Stimulated activated CD8-positive, alpha-beta memory T cell treated with anti-CD3 and anti-CD28 coated beads, Interleukin-4, amount 100 ng/mL, for 4 hours (primary cell): ENCODE results near the gene HDHD2.

Experiments
- DNase-seq, 2 donors: peaks; one replicate each; pipeline ENCODE4 v3.0.0-alpha.2; 2020; ENCODE audit warnings: low read depth in 2 of 2, low spot score in 1 of 2

Gene HDHD2

GRCh38 chr18:47149457-47150028, 757 bp downstream of the HDHD2 start:
- DNase-seq, result no peak

GRCh38 chr18:47146206-47146605, 4.1 kb downstream of the HDHD2 start:
- DNase-seq, result no peak

GRCh38 chr18:47143899-47144485, 6.3 kb downstream of the HDHD2 start:
- DNase-seq, result no peak

GRCh38 chr18:47143153-47143552, 7.1 kb downstream of the HDHD2 start:
- DNase-seq, result no peak

DNA sequence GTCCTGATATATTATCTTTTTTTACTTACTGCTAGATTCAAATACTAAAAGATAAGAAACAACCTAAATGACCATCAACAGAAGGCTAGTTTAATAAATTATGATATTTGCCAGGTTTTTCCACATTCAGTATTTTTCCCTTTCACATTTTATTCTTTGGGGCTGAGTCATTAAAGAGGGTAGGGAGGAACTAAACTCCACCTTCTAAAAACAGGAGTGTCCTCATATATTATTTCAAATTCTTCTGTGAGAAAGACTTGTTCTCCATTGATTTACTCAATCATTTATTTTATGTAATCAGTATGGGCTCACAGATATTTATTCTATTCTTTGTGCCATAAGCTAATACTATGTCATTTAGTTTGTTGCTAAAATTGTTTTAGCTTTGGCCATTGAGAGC, 9.0 kb downstream of the HDHD2 start:
- no peak for DNase-seq

- DNase-seq, result no peak
These were observed 29.2 kb downstream of the HDHD2 start for GRCh38 chr18:47121146-47121545.

- no peak for DNase-seq
These were observed 29.9 kb downstream of the HDHD2 start for GRCh38 chr18:47120428-47120827.

GRCh38 chr18:47118981-47119380, 31.3 kb downstream of the HDHD2 start:
- DNase-seq, result no peak

- no peak for DNase-seq
These were observed 35.1 kb downstream of the HDHD2 start for GRCh38 chr18:47115205-47115604.

DNA sequence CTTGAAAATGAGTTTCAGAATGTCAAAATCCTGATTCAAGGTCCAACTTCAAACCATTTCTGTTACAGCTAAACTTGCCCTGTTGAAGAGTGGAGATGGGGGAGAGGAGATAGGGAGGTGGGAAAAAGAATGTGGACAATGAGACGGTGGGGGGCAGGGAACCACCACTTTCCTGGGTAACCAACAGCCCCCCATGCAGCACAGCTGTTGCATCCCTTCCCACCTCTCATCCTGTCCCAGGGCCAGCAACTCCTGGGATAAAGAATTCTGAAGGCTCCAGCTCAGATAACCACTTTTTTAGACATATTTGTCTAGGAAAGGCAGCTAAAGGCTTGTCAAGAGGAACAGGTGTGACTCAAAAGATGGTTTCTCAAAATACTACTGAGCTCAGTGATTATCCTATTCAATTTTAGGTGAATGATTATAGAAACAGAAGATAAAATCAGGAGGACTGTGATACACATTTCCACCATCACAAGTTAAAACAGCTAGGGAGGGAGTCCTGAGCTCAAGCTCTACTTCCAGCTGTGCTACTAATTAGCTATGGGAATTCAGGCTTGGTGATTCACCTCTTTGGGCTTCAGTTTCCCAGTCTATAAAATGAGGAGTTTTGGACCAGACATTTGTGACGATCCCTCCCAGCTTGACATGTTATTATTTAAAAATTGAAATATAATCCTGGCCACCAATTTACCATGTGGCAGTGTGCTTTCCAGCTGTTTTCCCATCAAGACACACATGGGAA, 36.3 kb downstream of the HDHD2 start:
- no peak for DNase-seq

DNA sequence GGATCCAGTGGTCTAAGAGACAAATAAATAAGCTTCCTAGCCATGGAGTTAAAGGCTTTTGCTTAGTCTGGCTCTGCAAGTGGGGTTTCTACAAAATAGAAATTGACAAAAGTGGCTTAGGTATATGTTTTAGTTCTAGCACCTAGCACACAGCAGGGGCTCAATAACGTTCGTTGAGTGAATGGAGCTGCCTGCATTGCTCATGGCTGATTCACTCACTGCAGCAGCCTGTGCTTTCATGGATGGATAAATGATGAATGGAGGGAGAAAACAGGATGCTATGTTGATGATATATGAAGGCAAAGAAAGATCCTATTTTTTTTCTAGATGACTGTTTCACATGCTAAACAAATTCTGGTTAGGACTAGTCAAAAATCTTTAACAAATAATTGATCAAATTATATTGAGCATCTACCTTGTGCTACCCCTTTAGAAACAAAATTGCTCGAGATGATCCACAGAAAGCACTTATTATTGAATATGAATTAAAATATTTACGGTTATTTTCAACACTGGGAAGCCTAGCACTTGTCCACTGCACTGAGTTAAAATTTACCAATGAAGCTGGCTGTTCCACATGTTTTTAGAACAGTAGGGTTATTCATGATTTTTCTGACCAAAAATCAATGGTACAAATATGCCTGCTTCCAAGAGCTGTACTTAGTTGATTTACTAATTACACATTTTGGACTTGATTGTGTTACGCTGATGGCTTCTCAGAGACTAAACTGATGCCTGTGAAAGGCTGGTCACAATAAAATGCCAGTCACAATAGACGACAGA, 39.6 kb downstream of the HDHD2 start:
- no peak for DNase-seq

- DNase-seq, result no peak
These were observed 40.6 kb downstream of the HDHD2 start for GRCh38 chr18:47109720-47110119.

DNA sequence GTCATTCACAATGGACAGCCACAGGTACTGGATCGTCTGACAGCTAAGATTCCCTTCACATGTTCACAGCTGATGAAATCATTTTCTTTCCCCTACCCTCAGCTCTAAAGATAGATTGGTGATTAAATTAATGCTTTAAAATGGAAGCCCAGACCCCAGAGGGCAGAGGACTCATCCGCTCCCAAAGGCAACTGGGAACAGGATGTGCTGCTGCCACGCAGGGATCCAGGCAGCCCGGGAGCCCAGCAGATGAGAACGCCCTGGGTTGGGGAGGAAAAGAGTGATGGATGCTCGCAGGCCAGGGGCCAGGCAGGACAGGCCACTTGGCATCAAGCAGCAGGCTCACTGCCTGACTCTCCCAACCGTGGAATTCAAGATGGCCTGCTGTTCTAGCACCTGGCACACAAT, 41.3 kb downstream of the HDHD2 start:
- DNase-seq, result no peak

DNA sequence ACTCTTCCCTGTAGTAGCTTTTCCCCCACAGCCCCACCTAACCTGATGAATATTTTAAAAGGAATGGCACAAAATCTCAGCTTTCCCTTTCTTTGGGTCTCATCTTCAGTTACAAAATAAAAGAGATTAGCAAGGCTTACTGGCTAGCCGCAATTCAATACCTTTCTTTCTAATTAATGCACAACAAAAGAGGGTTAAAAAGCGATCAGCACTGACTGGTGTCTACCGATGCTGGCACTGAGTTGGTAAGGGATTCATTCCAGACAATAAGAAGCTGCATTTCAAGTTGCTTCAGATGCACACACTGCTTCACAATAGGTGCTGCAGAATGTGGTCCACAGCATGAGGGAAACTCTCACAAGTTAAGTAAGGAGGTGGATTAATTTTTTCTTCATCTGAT, 41.9 kb downstream of the HDHD2 start:
- DNase-seq, result no peak

GRCh38 chr18:47100212-47100831, 50.0 kb downstream of the HDHD2 start:
- peak; percentile 7 to 33 for DNase-seq

GRCh38 chr18:47095810-47096209, 54.5 kb downstream of the HDHD2 start:
- no peak for DNase-seq

DNA sequence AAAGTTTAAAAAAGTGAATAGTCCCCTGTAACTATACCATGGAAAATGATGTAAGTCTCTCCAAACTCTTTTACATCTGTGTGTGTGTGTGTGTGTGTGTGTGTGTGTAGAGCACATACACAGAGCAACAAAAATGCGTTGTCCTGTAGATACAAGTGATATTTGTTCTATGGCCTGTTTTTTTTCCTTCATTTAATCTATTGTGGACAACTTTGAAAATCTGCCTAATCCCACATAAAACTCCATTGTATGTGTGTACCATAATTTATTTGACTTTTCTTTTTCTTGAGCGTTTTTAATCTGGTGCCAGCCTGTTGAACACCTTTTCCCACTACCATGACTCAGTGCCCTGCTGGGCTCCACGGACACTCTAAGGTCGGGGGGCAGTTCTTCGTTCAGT, 62.6 kb downstream of the HDHD2 start:
- no peak for DNase-seq

GRCh38 chr18:47081578-47081977, 68.7 kb downstream of the HDHD2 start:
- DNase-seq, result no peak

DNA sequence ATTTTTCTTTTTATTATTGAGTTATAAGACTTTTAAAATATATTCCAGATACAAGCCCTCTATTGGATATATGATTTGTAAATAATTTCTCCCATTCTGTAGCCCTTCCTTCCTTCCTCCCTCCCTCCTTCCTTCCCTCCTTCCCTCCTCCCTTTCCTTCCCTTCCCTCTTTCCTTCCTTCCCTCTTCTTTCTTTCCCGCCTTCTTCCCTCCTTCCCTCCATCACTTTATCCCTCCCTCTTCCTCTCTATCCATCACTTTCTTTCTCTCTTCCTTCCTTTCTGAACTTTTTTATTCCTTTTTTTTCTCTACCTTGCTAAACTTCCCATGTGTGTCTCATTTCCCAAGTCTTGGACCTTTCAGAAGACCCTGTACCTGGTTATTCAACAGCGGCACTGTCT, 69.4 kb downstream of the HDHD2 start:
- no peak for DNase-seq

- DNase-seq, result no peak
These were observed 73.2 kb downstream of the HDHD2 start for GRCh38 chr18:47077111-47077510.

DNA sequence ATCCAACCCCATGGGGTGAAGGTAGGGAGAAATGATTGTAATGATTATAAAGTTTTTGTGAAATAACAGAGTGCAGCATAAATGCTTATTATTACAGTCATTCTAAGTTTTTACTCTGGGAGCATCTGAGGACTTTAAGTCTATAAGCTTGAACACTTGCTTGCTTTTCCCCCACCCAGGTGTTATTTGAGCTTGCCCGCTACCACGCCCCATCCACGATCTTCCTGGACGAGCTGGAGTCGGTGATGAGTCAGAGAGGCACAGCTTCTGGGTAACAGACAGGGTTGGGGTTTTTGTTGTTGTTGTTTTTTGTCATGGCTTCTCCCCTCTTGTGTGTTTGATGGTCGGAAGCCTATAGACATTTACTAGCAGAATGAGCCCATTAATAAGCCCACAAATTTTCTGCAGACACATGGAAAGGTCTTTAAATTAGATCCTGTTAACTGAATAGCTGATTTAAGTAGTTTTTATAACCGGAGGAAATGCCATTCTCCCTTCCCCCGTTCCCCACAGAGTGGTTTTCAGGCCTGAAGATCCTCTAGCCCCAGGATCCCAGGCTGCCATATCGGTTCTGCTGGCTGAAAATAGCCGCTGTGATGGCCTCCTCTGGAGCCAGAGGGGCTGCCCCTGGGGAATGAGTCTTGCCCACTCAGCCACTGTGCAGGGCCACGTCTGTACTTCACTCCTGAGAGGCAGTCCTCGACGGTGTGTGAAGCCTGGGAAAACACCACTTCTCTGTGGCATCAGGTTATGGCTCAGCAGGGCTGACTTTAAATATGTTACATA, 75.0 kb downstream of the HDHD2 start:
- DNase-seq, result no peak
